SKM-1 (cell line): Measurements from ENCODE around the gene PADI6.
"Not testable (repeated sequence)": the region's sequence is repeated elsewhere in the genome, so short reads cannot be mapped to it uniquely, and the experiment has no call there.

Source experiments
- DNase-seq: peaks from one replicate; lab custom pipeline; 2025; ENCODE audit not compliant: unreplicated experiment; lab: John Stamatoyannopoulos, UW

The PADI6 gene

DNA sequence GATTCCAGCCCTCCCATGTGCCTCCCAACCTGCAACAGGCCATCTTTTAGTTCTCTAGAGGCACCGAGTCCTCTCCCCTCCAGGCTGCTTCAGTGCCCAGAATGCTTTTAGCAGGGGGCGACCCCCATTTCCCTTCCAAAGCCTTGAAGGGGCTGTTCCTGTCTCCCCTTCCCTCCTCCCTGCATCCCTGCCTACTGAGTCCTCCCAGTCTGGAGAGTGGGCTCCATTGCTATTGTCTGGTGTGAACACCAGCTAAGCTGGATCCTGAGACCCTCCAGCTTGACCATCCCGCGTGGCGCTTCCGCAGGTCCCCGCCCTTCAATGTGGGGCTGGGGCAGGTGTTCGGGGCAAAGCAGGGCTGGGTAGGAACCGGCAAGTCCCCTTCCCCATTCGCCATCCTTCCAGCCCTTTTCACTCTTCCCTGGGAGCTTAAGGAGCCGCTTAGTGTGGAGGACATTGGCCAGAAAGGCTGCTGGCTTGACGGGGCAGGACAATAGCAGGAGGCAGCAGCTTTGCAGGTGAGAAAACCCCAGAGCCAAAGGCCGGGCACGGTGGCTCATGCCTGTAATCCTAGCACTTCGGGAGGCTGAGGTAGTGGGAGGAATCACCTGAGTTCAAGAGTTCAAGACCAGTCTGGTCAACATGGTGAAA, 32.2 kb downstream of the PADI6 start:
- no peak for DNase-seq

DNA sequence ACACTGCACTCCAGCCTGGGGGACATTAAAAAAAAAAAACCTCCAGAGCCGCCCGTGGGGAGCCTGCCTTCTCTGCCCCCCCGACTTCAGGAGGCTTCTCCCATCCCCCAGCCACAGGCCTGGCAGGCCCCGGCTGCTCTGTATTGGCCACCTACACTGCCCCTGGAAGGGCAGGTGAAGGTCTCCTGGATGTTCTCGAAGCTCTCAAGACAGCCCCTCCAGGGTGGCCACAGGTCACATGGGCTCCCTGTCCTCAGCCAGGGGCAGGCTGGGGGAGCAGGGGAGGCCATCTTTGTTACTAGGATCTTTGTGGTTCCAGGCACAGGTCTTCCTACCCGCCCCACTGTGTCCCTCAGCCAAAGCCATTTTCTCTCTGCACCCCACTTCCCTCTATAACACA, 32.8 kb downstream of the PADI6 start:
- DNase-seq: no peak

DNA sequence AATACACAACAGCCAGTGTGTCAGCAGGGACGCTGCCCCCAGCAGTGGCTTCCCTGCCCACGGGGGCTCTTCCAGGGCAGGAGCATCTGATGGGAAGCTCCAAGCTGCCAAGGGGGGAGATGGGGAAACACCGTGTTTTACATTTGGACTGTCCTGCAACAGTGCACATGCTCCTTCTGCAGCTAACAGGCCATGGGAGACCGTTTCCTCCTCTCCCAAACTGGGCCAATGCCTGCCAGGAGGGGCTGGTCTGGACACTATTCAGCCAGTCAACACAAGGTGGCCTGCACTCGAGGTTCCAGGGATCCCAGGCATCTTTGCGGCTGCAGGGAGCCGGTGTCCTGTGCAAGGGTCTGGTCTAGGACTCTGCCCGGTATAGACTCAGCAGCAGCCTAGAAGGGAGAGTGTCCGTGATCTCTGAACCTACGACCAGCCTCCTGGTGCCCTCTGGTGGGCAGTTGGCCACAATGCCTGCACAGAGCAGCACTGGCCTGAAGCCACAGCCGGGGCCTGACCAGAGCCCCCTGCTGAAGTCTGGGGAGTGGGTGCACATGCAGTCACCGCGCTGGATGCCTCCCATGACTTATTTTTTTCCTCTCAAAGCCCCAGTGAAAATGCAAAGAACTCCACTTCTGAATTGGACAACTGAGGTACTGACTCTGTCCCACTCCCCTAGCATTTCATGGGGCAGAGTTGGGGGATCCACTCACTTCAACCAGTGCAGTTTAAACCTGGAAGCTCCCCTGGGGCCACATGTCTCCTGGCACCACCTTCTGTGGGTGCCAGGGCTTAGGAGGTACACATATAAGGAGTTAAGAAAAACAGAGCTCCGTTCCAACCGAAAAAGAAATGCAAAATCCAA, 34.1 kb downstream of the PADI6 start:
- DNase-seq: peak; percentile 24

DNA sequence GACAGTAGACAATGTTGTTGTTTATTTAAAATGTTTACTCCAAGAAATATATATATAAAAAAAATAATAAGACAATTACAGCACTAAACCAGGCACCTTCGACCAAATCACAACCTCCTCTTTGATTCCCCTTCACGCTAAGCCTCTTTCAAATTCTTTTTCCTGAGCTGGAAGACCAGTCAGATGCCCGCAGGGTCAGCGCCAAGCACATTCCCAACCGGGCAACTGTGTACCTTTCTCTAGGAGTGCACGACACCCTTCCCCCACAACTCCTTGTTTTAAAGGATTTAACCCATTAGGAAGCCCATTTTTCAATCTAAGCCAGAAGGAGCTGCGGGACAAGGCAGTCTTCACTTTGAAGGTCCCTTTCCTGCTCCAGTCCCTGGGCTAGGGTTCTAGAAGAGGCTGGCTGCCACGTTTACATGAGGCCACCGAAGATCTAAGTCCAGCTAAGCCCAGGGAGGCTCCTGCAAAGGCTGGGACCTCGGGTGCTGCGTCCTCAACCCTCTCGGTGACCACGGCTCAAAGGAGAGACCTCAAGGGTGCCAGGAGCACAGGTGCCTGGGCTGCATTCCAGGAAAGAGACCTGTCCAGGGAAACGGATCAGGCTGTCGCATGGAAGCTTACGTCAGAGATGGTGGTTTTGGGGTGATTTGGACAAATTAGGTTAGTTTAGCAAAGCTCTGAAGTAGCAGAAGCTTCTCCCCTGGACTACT, 34.9 kb downstream of the PADI6 start:
- DNase-seq: not testable (repeated sequence)

DNA sequence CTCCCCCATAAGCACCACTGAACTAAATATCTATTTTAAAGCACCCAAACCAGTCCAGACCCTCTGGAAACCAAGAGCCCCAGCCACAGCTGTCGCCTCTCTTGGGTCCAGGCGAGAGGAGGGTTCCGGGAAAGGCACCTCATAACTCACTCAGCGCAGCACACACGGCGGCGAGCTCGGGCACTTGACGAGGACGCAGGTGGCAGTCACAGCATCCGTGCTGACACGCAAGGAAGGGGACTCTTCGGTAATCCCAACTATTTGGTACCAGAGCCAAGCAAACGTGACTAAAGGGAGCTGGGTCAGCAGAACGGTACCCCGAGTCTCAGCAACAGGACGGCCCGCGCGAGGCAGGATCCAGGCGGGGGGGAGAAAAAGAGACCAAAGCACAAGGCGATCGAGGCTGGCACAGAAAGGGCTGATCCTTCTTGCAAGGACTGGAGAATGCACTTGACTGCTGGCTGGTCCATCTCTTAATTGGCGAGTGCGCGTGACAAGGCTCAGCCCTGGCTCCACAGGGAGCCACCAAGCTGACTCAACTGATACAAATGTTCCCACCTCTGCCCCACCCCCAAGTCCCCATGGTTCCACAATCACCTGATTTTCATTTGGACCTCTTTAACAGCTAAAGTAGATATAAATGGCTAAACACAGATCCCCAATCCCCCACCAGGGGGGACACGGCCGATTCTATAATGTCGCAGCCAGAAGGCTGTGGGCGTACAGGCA, 36.0 kb downstream of the PADI6 start:
- not testable (repeated sequence) for DNase-seq

DNA sequence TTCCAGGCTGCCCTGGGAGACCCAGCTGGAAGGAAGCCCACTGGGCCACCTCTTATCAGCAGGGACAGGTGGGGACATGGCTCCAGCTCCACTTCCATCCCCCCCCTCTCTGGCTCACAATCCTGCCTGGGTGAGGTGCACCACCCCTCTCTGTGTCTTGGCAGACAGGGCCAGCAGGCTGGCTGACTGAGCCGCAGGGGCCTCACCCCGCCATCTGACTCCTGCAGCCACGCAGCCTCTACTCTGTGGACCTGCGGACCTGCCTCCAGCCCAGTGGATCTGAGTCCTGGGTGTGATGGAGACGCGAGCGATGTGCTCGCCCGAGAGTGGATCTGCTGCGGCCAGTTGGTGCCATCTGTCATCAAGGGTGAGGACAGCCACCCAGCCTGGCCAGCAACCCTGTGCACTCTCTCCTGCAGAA, 37.4 kb downstream of the PADI6 start:
- no peak for DNase-seq

DNA sequence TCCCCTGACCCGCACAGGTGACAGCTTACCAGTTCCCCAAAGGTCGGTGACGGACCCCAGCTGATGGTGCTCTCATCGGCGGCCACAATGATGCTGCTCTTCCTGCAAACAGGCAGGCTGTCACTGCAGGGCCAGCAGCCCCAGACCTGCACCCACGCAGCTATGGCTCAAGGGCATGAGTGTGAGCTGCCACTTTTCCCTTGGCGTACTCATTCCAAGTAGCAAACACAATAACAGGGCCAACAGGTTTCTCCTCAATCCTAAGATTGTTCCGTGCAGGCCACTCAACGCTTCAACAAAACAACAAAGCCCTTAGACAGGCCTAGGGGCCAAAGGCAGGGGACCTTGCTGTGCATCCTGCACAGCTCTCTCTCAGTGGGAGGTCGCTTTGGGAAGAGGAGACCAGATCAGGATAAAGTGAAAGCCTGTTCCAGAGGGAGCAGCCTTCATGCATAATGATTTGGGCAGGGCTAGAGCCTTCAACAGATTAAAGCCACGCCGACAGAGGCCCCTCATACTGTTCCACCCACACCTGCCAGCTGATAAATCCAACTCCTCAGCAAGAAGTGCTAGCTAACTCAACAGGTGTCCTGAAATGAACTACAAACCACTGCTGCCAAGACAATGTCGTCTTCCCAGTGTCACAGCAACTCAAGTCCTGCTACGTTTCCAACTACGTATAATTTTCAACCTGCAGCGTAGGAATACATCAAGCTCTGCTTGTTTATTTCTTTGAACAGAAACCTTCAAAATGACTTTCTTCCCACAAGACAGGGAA, 40.3 kb downstream of the PADI6 start:
- DNase-seq: no peak

DNA sequence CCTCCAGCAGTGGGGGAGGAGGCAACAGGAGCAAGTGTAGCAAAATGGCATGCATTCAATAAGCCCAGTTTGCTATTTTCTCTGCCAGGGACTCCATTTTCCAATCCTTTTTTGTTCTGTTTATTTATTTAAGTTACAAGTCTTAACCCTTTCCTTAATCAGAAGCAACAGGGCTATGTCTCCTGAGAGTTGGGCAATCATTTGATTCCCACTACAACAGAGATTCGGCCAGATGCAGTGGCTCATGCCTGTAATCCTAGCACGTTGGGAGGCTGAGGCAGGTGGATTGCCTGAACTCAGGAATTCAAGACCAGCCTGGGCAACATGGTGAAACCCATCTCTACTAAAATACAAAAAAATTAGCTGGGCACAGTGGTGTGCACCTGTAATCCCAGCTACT, 42.0 kb downstream of the PADI6 start:
- no peak for DNase-seq

DNA sequence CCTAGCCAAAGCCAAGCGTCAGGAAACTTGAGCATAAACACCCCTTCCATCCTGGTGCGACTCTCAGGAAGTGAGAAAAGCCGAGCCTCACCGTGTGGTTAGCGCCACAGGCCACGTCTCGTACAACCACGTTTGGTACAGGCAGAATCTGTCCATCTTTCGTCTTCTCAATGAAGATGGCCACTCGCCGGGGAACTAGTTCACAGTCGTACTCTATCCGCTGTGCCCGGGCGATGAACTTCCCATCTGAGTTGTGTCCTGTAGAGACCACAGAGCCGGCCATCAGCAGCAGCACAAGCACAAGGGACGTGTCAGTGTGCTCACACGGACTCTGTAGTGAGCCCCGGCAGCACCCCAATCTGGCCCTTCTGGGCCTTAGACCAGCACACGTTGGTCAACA, 44.4 kb downstream of the PADI6 start:
- DNase-seq: no peak

DNA sequence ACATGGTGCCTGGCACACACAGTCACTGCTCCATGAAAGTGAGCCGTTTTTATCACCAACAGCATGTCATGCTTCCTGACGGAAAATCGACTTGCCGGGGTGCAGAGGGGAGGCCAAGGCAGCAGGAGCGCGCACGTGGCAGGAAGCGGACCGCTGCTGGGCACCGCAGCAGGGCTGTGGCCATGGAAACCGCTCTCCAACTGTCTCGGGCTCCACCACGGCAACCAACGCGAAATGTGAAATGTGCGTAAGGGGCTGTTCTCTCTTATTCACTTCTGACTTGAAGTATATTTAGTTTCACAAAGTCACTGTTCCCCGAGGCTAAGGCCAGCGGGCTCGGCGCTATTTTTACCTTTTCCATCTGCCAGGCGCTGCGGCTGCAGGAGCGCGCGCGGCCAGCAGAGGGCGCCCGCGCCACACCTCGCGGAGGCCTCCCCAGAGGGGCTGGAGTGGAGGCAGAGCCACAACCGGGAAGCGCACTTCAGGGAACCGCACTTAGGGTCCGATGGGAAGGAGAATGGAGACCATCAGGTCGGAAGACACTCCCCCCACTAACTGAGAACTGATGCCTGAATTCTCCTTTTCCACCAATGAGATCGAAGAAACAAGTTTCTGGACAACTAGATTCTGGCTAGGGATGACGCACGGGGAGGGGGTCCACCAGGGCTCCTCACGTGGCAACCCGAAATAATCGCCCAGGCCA, 47.8 kb downstream of the PADI6 start:
- DNase-seq: no peak

DNA sequence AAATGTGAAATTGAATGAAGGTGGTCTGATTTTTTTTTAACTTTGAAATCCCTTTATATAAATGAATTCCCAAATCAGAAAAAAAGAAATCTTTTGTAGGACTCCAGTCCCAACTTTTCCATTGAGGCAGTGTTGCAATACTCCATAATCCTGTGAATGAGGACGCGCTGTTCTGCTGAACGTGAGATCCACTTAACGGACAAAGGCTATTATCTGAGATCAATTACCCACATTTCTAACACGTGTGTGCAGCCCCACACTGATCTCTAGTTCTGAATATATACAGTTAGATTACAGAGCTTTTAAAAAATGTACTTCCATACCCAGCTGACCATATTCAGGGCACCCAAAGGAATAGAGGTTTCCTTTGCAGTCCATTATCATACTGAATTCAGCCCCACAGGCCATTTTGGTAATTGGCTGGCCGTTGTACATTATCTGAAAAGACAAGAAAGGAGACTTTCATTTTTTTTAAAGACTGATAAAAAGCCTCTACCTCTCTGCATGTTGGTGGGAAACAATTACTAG, 48.5 kb downstream of the PADI6 start:
- DNase-seq: no peak

DNA sequence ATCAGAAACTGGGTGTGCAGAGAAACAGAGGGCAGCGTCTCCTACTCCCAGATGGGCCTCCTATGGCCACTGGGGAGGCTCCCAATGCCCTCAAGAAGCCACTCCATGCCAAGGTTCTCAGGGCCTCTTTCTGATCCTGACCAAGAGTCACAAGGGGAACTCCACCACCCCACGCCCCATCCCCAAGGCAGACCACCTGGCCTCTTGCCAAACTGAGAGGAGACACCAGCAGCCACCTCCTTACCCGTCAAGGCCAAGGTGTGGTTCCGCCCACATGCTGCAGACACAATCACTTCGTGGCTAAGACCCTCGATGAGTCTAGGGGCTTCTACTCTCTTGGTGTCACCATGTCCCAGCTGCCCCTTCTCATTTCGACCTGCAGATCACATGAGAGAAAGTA, 50.5 kb downstream of the PADI6 start:
- DNase-seq: no peak

DNA sequence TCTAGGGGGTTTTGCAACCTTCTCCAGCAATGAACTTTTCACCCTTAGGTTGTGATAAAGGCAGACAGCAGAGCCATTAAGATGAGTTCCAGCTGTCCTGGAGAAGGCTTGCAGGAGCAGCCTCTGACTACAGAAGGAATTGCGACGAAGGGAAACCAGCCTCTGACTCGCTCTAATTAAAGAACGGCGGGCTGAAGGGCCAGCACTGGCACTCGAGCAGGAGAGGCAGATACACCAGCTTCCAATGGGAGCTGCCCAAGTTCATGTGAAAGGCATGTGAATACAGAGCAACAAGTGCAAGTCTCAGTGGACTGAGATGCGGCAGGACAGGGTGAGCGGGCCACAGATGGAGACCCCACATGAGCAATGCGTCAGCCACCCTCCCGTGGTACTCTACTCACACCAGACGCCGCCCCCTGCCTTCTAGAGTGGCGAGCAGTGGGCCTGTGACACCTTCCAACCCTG, 51.8 kb downstream of the PADI6 start:
- DNase-seq: no peak

DNA sequence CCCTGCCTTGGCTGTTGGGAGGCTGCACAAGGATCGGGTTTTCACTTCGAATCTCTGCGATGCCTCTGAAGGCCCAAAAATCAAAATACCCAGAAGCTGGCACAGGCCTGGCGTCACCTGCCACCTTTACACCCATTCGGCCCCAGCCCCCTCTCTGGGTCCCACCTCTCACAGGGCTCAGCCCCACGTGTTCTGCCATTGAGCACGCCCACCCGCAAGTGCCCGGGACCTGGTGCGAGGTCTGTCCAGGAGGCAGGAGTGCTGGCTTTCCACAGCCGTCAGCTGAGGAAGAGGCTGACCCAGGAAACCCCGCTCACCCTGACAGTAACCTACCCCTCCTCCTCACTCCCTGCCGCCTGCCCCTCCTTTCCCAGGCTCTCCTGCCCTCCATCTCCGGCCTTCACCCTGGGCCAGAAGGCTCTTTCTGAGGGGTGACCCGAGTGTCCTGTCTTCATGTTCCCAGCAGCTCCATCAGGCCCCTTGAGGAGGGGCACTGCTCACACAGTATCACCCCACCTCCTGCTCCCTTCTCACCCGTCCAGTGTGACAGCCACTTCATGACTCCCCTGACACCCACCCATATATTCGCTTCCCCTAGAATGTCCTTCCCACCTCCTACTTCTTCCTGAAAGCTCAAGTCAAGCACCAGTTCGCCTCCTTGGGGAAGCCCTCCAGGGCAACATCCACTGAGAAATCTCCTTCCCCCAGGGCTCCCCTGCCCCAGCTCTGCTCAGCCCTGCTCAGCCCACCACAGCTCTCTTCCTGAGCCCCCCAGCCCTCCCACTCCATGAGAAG, 54.0 kb downstream of the PADI6 start:
- no peak for DNase-seq

DNA sequence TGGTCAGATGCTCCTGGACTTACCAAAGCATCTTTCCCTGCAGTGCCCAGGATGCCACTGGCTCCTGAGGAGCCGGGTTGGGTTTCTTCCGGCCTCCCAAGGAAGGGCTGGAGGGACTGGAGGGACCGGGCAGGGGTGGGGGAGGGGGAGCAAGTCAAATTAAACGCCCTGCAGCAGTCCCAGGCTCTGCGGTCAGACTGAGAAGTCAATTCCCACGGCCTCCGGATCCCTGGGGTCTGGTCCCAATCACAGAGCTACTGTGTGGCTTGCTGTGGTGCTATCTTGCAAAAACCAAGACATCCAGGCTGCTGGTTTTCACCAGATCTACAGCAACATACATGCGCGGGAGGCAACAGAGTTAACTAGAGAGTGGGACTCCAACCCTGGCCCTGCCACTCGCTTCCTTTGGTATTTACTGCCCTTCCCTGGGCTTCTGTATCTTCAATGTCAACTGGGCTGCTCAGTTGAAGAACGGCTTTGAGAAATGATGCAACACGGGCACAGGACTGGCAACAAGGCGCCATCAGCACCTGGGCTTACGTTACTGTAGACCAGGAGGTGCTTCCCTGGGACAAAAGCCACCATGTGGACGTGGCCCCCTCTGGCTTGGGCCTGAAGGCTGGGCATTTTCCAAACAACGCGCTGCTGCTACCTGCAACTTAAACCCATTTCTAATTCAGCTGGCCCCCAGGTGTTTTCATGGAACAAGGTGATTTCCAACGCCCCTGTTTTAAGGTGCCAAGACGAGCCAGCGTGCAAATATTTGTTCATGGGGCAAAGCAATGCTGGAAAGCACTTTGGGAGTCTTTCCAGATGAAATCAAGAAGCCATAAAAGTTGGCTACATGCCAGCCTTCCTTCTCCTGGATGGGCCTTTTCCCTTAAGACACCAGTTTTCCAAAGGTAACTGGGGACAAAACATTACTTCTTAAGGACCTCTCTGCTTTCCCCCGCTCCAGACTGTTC, 56.0 kb downstream of the PADI6 start:
- no peak for DNase-seq

DNA sequence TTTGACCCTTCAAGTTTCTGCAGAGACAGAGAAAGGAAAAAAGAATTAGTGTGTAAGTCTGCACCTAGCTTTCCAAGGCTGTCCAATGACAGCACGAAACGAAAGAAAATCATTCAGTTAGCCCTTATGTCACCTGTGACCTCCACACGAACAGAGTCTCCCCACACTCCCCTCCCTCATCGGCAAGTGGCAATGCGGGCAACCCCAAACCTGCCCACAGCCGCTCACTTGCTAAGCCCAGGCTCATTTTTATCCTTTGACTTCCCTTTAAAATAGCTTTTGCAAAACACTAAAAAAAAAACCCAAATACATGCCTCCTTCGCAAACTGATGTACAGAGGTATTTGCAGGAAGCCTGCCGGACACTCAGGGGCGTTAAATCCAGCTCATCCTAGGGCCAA, 57.2 kb downstream of the PADI6 start:
- DNase-seq: no peak

DNA sequence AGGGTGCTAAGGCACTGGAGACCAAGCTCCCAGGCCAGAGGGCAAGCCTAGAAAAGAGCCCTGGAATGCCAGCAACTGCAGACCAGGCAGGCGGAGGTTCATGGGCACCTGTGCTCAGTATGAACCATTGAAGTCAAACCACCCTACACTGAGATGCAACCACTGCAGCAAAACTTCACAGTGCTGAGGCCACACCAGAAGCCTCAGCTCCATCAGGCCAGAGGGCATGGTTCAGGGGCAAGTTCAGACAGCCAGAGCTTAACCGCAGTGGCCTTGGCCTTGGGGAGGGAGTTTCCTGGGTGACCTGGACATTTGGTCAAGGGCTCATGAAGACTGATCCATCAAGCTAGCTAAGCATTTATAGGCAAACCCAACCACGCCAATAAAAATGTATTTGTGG, 60.4 kb downstream of the PADI6 start:
- DNase-seq: no peak

DNA sequence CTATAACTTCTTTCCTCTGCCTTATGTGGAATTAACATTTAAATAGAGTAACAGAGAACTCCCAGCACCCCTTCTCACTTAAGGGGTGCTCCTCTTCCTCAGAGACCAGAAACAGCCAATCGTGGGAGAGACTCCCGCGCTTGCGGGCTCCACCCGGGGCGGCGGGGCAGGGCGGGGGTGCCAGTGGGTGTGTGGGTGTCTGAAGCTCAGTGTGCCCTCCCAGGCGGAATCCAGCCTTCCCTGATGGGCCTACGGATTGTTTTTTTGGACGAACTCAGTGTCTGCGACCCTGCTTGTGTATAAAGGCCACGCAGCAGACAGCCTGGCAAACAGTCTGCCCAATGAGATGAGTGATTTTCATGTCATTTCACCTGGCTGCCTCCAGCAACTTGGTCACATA, 61.3 kb downstream of the PADI6 start:
- no peak for DNase-seq
